Endothelial cell of umbilical vein (primary cell): ENCODE measurements around the gene KCNK2. TPM values are rescaled to one million over a fixed set of nuclear protein-coding genes. Genes with fewer than 3 reads are reported as not detected.

ENCODE experiments used
- BruUV-seq: library from RNA; stranded (reverse); fragments of 400-500 nt; replicated peaks from 2 replicates; lab custom pipeline; 2021; lab: Mats Ljungman, UMichigan
- CTCF ChIA-PET: fragments of 300-600, 350-600 bp; sonication (Branson Sonifier 250); formaldehyde crosslinking; loops from one replicate; lab custom pipeline; 2021; ENCODE audit warnings: antibody characterized with exemption, inconsistent platforms; lab: Charles Lee
- POLR2A ChIA-PET: fragments of 300-600, 350-600 bp; sonication (Branson Sonifier 250); formaldehyde crosslinking; loops from one replicate; lab custom pipeline; 2021; ENCODE audit warnings: antibody characterized with exemption, inconsistent platforms; lab: Charles Lee
- DNase-seq: peaks from one replicate; pipeline ENCODE4 v3.0.0-alpha.2; 2011; ENCODE audit warnings: low read depth, low spot score
- FAIRE-seq: peaks from 2 replicates; lab custom pipeline; 2011; peaks lifted over from hg19 to GRCh38; lab: Jason Lieb, UNC
- H2AFZ ChIP-seq: 2 replicates; pipeline ENCODE4 v1.6.0; 2012; ENCODE audit warnings: low read depth, low read length, control low read depth, inconsistent platforms
- H3K27ac ChIP-seq: 2 replicates; pipeline ENCODE4 v1.5.1; 2011; ENCODE audit warnings: low read depth, mild to moderate bottlenecking, control low read depth, low read length, moderate library complexity; ENCODE audit not compliant: insufficient read depth
- H3K27me3 ChIP-seq, 2 experiments: 2 replicates each; pipeline versions ENCODE4 v1.6.0 to v1.6.1; 2011; ENCODE audit warnings: low read length in 2 of 2, mixed read lengths in 1 of 2; ENCODE audit not compliant: control insufficient read depth in 2 of 2, insufficient read depth in 2 of 2
- H3K36me3 ChIP-seq, 2 experiments: 2 replicates in 1 of 2; 3 replicates in 1 of 2; pipeline ENCODE4 v1.5.1; 2011; ENCODE audit warnings: low read length in 2 of 2, mild to moderate bottlenecking in 1 of 2, moderate library complexity in 1 of 2; ENCODE audit not compliant: control insufficient read depth in 2 of 2, insufficient read depth in 2 of 2; ENCODE audit errors: extremely low read depth in 1 of 2
- H3K4me1 ChIP-seq: 3 replicates; pipeline ENCODE4 v1.5.1; 2011; ENCODE audit warnings: mild to moderate bottlenecking, low read length; ENCODE audit not compliant: control insufficient read depth, insufficient read depth; ENCODE audit errors: extremely low read depth
- H3K4me2 ChIP-seq: 2 replicates; pipeline ENCODE4 v1.6.1; 2011; ENCODE audit warnings: low read length, control low read depth, mixed read lengths; ENCODE audit not compliant: insufficient read depth
- H3K4me3 ChIP-seq, 3 experiments: fragments of 200-600 bp in 1 of 3; sonication (generic), shearing (Covaris generic) in 1 of 3; replicated peaks in 1 of 3; 2 replicates each; pipeline ENCODE4 v1.5.1; 2011 to 2016; ENCODE audit warnings: control low read depth in 3 of 3, low read length in 3 of 3, mild to moderate bottlenecking in 2 of 3, inconsistent platforms in 1 of 3, low read depth in 1 of 3, moderate library complexity in 1 of 3; ENCODE audit not compliant: insufficient read depth in 1 of 3
- H3K79me2 ChIP-seq: 2 replicates; pipeline ENCODE4 v1.6.0; 2012; ENCODE audit warnings: low read length, inconsistent platforms; ENCODE audit not compliant: control insufficient read depth, insufficient read depth
- H3K9ac ChIP-seq: replicated peaks from 2 replicates; pipeline ENCODE3; 2011; ENCODE audit warnings: low read length, control low read depth; ENCODE audit not compliant: insufficient read depth; ENCODE audit errors: extremely low read depth
- H3K9me1 ChIP-seq: replicated peaks from 3 replicates; pipeline ENCODE4 v1.6.0; 2011; ENCODE audit warnings: mild to moderate bottlenecking, low read length; ENCODE audit not compliant: control insufficient read depth, insufficient read depth; ENCODE audit errors: extremely low read depth
- H3K9me3 ChIP-seq: replicated peaks from 2 replicates; pipeline ENCODE4 v1.5.1; 2012; ENCODE audit warnings: low read length, inconsistent platforms; ENCODE audit not compliant: control insufficient read depth, insufficient read depth
- H4K20me1 ChIP-seq: replicated peaks from 2 replicates; pipeline ENCODE3; 2011; ENCODE audit warnings: mild to moderate bottlenecking, low read length; ENCODE audit not compliant: control insufficient read depth, insufficient read depth; ENCODE audit errors: extremely low read depth
- EZH2 ChIP-seq: IDR thresholded peaks from 2 replicates; pipeline ENCODE4 v1.6.1; 2012; ENCODE audit warnings: borderline replicate concordance, low read depth, mild to moderate bottlenecking, moderate library complexity, low read length, inconsistent platforms; ENCODE audit not compliant: severe bottlenecking
- FOS ChIP-seq: IDR thresholded peaks from 2 replicates; pipeline ENCODE4 v1.6.1; 2011; ENCODE audit warnings: mild to moderate bottlenecking, low read length, moderate library complexity, borderline replicate concordance; ENCODE audit not compliant: insufficient read depth
- GATA2 ChIP-seq: IDR thresholded peaks from 2 replicates; pipeline ENCODE4 v1.7.0; 2011; ENCODE audit warnings: low read depth, mild to moderate bottlenecking, moderate library complexity, mixed read lengths, low read length; ENCODE audit not compliant: insufficient read length, insufficient read depth
- JUN ChIP-seq: IDR thresholded peaks from 2 replicates; pipeline ENCODE4 v1.6.1; 2011; ENCODE audit warnings: borderline replicate concordance, low read depth; ENCODE audit not compliant: insufficient read length, insufficient read depth
- MYC ChIP-seq: IDR thresholded peaks from one replicate; pipeline ENCODE4 v1.6.1; 2011; ENCODE audit warnings: mild to moderate bottlenecking, low read depth, low read length
- POLR2A ChIP-seq: IDR thresholded peaks from 2 replicates; pipeline ENCODE4 v1.6.1; 2012; ENCODE audit warnings: low read depth, mild to moderate bottlenecking, control low read depth, low read length
- POLR2AphosphoS5 ChIP-seq: IDR thresholded peaks from 2 replicates; pipeline ENCODE4 v1.6.1; 2012; ENCODE audit warnings: low read depth, mild to moderate bottlenecking, control low read depth, low read length, moderate library complexity; ENCODE audit not compliant: insufficient read depth
- dilution Hi-C: fragments of 300-500 bp; cut with MboI; formaldehyde crosslinking; loops from one replicate; pipeline ENCODE4 v1.15.0; 2019; ENCODE audit warnings: low sequenced_read_pairs; ENCODE audit not compliant: extremely low pct_ligation_motif_present
- intact Hi-C: fragments of 100-400 bp; cut with micrococcal nuclease; formaldehyde crosslinking; loops from one replicate; pipeline ENCODE4 v1.10.0; 2022
- polyA plus RNA-seq, 4 experiments: library from polyadenylated mRNA; depleted of rRNA in 3 of 4; stranded (reverse) in 3 of 4; unstranded in 1 of 4; fragments of >200 nt; gene quantifications; 2 replicates each; pipeline versions ENCODE4 v1.2.1 to v1.2.3, GENCODE V29; 2011 to 2012; ENCODE audit warnings: missing spikeins in 1 of 4
- total RNA-seq: library from RNA; stranded (reverse); gene quantifications from 2 replicates; pipeline ENCODE4 v1.2.3, GENCODE V29; 2021
- TF ChIP-seq, protein P1 (sequence below), 2 donors: IDR thresholded peaks; 1 replicate in 1 of 2; 2 replicates in 1 of 2; pipeline ENCODE4 v1.5.1; 2011; ENCODE audit warnings: low read length in 2 of 2, mild to moderate bottlenecking in 2 of 2, moderate library complexity in 2 of 2, control low read depth in 1 of 2, inconsistent platforms in 1 of 2, low read depth in 1 of 2; ENCODE audit not compliant: insufficient read depth in 1 of 2; ENCODE audit errors: extremely low read depth in 1 of 2
- TF ChIP-seq, protein P2 (sequence below): IDR thresholded peaks from 2 replicates; pipeline ENCODE4 v1.6.1; 2011; ENCODE audit not compliant: insufficient read depth, insufficient read length

KCNK2 gene
- total and polyA plus RNA-seq, 2 donors (not counting 3 experiments of a cell fraction or from before 2014, with no cell fraction given), result 0.08 to 0.46 TPM

DNA sequence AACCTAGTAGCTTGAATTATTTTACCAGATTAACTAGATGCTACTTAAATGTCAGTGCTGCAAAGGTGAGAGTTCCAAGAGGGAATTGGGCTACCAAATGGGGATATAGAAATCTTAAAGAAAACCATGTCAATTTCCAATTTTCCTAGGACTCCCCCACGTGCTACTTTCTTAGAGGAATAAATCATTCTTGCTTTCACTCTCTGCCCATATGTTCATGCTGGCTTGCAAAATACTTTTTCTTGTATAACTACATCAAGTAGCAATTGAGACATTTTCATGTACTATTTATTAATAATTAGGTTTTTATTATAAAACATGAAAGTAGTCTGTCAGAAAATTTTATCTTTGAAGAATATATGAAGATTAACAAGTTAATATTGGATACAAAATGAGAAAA, 11.8 kb downstream of the KCNK2 start:
- peaks cover 2 to 3% of the 10 kb centered on the region in 2 experiments for H3K27me3 ChIP-seq
- H3K27ac ChIP-seq, result no peak overlapping the region
- no peak for TF ChIP-seq FOS
- H3K36me3 ChIP-seq, result no peaks in the 10 kb centered on the region
- intact Hi-C loops (no loop called here), dilution Hi-C loops (no loop called here)
- no peaks in the 10 kb centered on the region for H3K9me1 ChIP-seq
- H3K79me2 ChIP-seq, result no peaks in the 10 kb centered on the region
- H3K9me3 ChIP-seq, result no peaks in the 10 kb centered on the region
- no peak overlapping the region for H3K4me3 ChIP-seq
- H3K9ac ChIP-seq, result no peak overlapping the region
- no peak overlapping the region for H2AFZ ChIP-seq
- DNase-seq (no peak), FAIRE-seq (no peak)
- H3K4me2 ChIP-seq, result no peak overlapping the region
- CTCF ChIA-PET, result interaction anchor here (1.8 kb wide), 1 partner anchor 10 kb away, joined by 4 read pairs; no protein-coding TSS in a partner anchor
- POLR2A ChIA-PET, result no interaction called here
- no peaks in the 10 kb centered on the region for H4K20me1 ChIP-seq
- H3K4me1 ChIP-seq, result no peaks in the 10 kb centered on the region
- no TSS peak for BruUV-seq

DNA sequence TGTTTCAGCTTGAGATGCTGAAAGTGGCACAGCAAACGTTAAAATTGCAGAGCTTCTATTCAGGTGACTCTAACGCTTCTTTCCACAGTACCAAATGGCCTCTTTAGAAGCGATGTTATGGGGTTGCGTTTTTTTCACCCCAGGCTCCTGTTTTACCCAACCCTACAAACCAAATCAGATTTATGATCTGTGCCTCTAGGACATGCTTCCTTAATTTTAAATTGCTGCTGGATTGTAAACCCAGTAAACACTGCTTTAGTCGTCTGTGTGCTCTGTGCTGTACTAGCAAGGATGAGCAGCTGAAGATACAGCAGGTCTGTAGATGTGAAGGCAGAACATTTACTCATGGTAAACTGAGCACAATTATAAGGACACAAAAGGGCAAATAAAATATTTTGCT, 13.0 kb downstream of the KCNK2 start:
- Histone ChIP-seq H3K27me3 (peaks cover 2 to 3% of the 10 kb centered on the region in 2 experiments), H3K9me1 (no peaks in the 10 kb centered on the region), H3K9ac (no peak overlapping the region), H3K4me1 (no peaks in the 10 kb centered on the region), H3K79me2 (no peaks in the 10 kb centered on the region), H4K20me1 (no peaks in the 10 kb centered on the region), H3K4me2 (no peak overlapping the region), H3K4me3 (no peak overlapping the region), H3K36me3 (no peaks in the 10 kb centered on the region), H3K9me3 (no peaks in the 10 kb centered on the region), H3K27ac (no peak overlapping the region), H2AFZ (no peak overlapping the region)
- intact Hi-C loops (no loop called here), dilution Hi-C loops (no loop called here)
- BruUV-seq, result no TSS peak
- TF ChIP-seq POLR2AphosphoS5, result no peak
- no peak for TF ChIP-seq POLR2A
- no peak for TF ChIP-seq GATA2
- TF ChIP-seq, protein P1, sequence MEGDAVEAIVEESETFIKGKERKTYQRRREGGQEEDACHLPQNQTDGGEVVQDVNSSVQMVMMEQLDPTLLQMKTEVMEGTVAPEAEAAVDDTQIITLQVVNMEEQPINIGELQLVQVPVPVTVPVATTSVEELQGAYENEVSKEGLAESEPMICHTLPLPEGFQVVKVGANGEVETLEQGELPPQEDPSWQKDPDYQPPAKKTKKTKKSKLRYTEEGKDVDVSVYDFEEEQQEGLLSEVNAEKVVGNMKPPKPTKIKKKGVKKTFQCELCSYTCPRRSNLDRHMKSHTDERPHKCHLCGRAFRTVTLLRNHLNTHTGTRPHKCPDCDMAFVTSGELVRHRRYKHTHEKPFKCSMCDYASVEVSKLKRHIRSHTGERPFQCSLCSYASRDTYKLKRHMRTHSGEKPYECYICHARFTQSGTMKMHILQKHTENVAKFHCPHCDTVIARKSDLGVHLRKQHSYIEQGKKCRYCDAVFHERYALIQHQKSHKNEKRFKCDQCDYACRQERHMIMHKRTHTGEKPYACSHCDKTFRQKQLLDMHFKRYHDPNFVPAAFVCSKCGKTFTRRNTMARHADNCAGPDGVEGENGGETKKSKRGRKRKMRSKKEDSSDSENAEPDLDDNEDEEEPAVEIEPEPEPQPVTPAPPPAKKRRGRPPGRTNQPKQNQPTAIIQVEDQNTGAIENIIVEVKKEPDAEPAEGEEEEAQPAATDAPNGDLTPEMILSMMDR (IDR thresholded peaks at IDR 0.05; ENCODE audit: extremely low read depth in 1 of 2, insufficient read depth in 1 of 2, low read depth in 1 of 2, low read length in 2 of 2), result no peak
- no peak for TF ChIP-seq JUN
- no peak for TF ChIP-seq FOS
- TF ChIP-seq, protein P2, sequence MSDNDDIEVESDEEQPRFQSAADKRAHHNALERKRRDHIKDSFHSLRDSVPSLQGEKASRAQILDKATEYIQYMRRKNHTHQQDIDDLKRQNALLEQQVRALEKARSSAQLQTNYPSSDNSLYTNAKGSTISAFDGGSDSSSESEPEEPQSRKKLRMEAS, result no peak
- no peak for TF ChIP-seq EZH2
- TF ChIP-seq MYC, result no peak
- FAIRE-seq (no peak), DNase-seq (no peak)
- POLR2A ChIA-PET, result no interaction called here
- CTCF ChIA-PET, result interaction anchor here (1.8 kb wide), 1 partner anchor 11 kb away, joined by 4 read pairs; no protein-coding TSS in a partner anchor
